Colonic mucosa (tissue), 4 donors: ENCODE results near the gene ITPR2. TPM values are rescaled to one million over a fixed set of nuclear protein-coding genes. Genes with fewer than 3 reads are reported as not detected.

Experiments
- DNase-seq: peaks from one replicate; pipeline ENCODE4 v3.0.0-alpha.2; 2020
- H3K27ac ChIP-seq: fragments of 200-600 bp; one replicate; pipeline ENCODE4 v1.8.0; 2021
- H3K27me3 ChIP-seq: fragments of 200-600 bp; one replicate; pipeline ENCODE4 v1.8.0; 2021
- H3K36me3 ChIP-seq: fragments of 200-600 bp; one replicate; pipeline ENCODE4 v1.8.0; 2021
- H3K4me1 ChIP-seq: fragments of 200-600 bp; one replicate; pipeline ENCODE4 v1.8.0; 2021; ENCODE audit warnings: mild to moderate bottlenecking
- H3K4me3 ChIP-seq: fragments of 200-600 bp; one replicate; pipeline ENCODE4 v1.8.0; 2021
- H3K9ac ChIP-seq, 2 donors: one replicate each; pipeline ENCODE4 v1.7.0; 2013; ENCODE audit warnings: control low read depth in 2 of 2, low read depth in 2 of 2, low read length in 2 of 2
- H3K9me3 ChIP-seq: fragments of 200-600 bp; one replicate; pipeline ENCODE4 v1.8.0; 2021
- intact Hi-C: fragments of 100-400 bp; cut with DNase I; formaldehyde crosslinking; loops from one replicate; pipeline ENCODE4 v1.14.1; 2022
- total RNA-seq, 2 donors: library from RNA; stranded (reverse); fragmentation: NEBNext Ultra II Directional in 1 of 2; extraction: Animal tissue kit (Norgen Biotek cat#: 25700) in 1 of 2; gene quantifications; one replicate each; pipeline ENCODE4 v1.2.1, GENCODE V29; 2021
- TF ChIP-seq, protein P1 (sequence below): fragments of 200-600 bp; IDR thresholded peaks from one replicate; pipeline ENCODE4 v1.8.0; 2022; ENCODE audit warnings: antibody characterized with exemption, mild to moderate bottlenecking
- donor health status: healthy.
- donor health status: DM: no; HTN: no; CAD: no.
- donor health status: DM: no; HTN: no; CAD: no.

Gene ITPR2
- total RNA-seq, 2 donors from 2014 or later = 15.9 to 39.3 TPM

DNA sequence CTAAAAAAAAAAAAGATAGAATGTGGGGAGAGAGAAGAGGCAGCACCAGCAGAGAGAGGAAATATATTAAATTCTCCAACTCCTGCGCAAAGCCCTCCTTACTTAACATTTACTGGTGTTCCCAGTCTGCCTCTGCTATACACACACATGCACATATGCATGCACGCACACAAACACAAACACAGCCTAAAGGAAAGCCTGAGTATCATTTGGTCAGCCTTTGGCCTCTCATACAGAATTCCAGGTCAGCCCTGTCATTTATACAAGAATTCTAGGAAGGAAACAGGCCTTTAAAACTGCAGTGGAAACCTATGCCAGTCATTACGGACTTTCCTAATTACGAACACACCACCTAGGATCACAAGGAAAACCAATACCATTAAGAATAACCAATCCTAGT lies 269.4 kb downstream of the ITPR2 start:
- no peaks in the 10 kb centered on the region for H3K4me1 ChIP-seq
- intact Hi-C loops = no loop called here
- H3K4me3 ChIP-seq = no peak overlapping the region
- TF ChIP-seq, protein P1, sequence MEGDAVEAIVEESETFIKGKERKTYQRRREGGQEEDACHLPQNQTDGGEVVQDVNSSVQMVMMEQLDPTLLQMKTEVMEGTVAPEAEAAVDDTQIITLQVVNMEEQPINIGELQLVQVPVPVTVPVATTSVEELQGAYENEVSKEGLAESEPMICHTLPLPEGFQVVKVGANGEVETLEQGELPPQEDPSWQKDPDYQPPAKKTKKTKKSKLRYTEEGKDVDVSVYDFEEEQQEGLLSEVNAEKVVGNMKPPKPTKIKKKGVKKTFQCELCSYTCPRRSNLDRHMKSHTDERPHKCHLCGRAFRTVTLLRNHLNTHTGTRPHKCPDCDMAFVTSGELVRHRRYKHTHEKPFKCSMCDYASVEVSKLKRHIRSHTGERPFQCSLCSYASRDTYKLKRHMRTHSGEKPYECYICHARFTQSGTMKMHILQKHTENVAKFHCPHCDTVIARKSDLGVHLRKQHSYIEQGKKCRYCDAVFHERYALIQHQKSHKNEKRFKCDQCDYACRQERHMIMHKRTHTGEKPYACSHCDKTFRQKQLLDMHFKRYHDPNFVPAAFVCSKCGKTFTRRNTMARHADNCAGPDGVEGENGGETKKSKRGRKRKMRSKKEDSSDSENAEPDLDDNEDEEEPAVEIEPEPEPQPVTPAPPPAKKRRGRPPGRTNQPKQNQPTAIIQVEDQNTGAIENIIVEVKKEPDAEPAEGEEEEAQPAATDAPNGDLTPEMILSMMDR = no peak
- H3K9me3 ChIP-seq = no peaks in the 10 kb centered on the region
- no peak overlapping the region for H3K27ac ChIP-seq
- H3K9ac ChIP-seq = no peak overlapping the region
- H3K27me3 ChIP-seq = no peaks in the 10 kb centered on the region
- no peak for DNase-seq
- H3K36me3 ChIP-seq = no peaks in the 10 kb centered on the region

DNA sequence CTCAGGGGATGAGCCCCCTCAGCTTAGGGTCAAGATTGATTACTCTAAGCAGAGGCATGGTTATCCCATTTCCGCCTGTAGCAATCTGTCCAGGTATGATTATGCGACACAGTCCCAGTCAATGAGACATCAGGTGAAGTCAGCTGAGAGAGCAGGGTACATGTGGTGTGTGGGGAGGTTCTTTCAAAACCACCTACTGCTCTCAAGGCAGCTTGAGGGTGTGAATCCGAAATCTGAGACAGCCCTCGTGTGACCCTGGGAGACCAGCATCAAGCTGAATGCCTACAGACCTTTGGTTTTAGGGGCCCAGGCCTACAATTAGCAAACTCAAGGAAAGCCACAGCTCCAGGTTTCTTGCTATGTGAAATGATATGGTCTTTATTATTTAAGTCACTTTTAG lies 275.7 kb downstream of the ITPR2 start:
- Histone ChIP-seq H3K36me3 (no peaks in the 10 kb centered on the region), H3K4me3 (no peak overlapping the region), H3K27me3 (no peaks in the 10 kb centered on the region), H3K9ac (no peak overlapping the region), H3K27ac (no peak overlapping the region), H3K9me3 (no peaks in the 10 kb centered on the region), H3K4me1 (no peaks in the 10 kb centered on the region)
- intact Hi-C loops = no loop called here
- TF ChIP-seq, protein P1 = no peak
- no peak for DNase-seq

GRCh38 chr12:26556916-26557315 lies 276.1 kb downstream of the ITPR2 start:
- no peak overlapping the region for H3K9ac ChIP-seq
- no peaks in the 10 kb centered on the region for H3K4me1 ChIP-seq
- H3K27ac ChIP-seq = no peak overlapping the region
- H3K4me3 ChIP-seq = no peak overlapping the region
- no peaks in the 10 kb centered on the region for H3K27me3 ChIP-seq
- no peaks in the 10 kb centered on the region for H3K9me3 ChIP-seq
- intact Hi-C loops = no loop called here
- TF ChIP-seq, protein P1 = no peak
- H3K36me3 ChIP-seq = no peaks in the 10 kb centered on the region
- DNase-seq = no peak

DNA sequence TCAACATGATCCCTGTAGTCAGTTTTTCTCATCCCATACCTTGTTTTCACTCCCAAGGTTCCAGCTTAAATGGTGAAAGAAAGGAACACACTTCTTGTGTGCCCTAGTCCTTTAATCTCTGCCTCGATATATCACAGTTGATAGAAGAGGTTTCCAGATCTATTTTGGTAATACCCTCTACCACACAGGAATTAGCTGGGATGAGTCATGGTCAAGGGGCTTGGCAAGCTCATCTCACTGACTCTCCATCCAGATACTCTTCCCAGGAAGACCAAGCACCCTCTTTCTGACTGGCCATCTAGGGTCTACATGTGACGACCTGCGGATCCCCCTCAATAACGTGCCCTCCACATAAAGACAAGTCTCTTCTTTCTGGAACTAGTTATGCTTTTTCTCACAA lies 277.9 kb downstream of the ITPR2 start:
- Histone ChIP-seq H3K4me3 (no peak overlapping the region), H3K27ac (no peak overlapping the region), H3K36me3 (no peaks in the 10 kb centered on the region), H3K27me3 (no peaks in the 10 kb centered on the region), H3K9ac (no peak overlapping the region), H3K4me1 (no peaks in the 10 kb centered on the region), H3K9me3 (no peaks in the 10 kb centered on the region)
- TF ChIP-seq, protein P1 = no peak
- intact Hi-C loops = no loop called here
- DNase-seq = no peak

DNA sequence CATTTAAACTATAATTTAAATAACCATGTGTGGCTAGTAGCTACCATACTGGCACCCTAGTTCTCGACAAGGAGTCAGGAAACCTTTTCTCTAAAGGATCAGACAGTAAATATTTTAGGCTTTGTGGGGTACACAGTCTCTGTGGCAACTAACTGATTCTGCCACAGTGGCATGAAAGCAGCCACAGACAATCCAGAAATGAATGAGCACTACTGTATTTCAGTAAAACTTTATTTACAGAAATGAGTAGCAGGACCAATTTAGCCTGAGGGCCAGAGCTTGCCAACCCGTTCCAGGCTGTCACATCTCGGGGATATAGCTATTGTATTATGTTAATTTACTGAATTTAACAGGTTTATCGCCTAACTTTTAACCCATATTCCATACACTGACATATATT lies 278.7 kb downstream of the ITPR2 start:
- no peak overlapping the region for H3K4me3 ChIP-seq
- H3K4me1 ChIP-seq = no peaks in the 10 kb centered on the region
- intact Hi-C loops = no loop called here
- no peak for DNase-seq
- no peaks in the 10 kb centered on the region for H3K36me3 ChIP-seq
- H3K27ac ChIP-seq = no peak overlapping the region
- H3K27me3 ChIP-seq = no peaks in the 10 kb centered on the region
- TF ChIP-seq, protein P1 = no peak
- H3K9ac ChIP-seq = no peak overlapping the region
- H3K9me3 ChIP-seq = no peaks in the 10 kb centered on the region

GRCh38 chr12:26551385-26551784 lies 281.6 kb downstream of the ITPR2 start:
- Histone ChIP-seq H3K27me3 (no peaks in the 10 kb centered on the region), H3K9me3 (no peaks in the 10 kb centered on the region), H3K27ac (no peak overlapping the region), H3K4me1 (no peaks in the 10 kb centered on the region), H3K9ac (no peak overlapping the region), H3K4me3 (no peak overlapping the region), H3K36me3 (no peaks in the 10 kb centered on the region)
- no peak for DNase-seq
- TF ChIP-seq, protein P1 = no peak
- intact Hi-C loops = no loop called here
